GM21447 (cell line): ENCODE data around the gene CYFIP1.

Experiments
- ATAC-seq: cut with Tn5 transposase; IDR thresholded peaks from one replicate; pipeline ENCODE4 v1.9.1; 2021; ENCODE audit not compliant: unreplicated experiment

The CYFIP1 gene

GRCh38 chr15:22891426-22892210 is 88.5 kb downstream of the CYFIP1 start:
- ATAC-seq: no peak

GRCh38 chr15:22890296-22890695 is 89.9 kb downstream of the CYFIP1 start:
- ATAC-seq: no peak

GRCh38 chr15:22889146-22889818 is 90.9 kb downstream of the CYFIP1 start:
- ATAC-seq: no peak

- no peak for ATAC-seq
Observed at GRCh38 chr15:22888120-22888859, 91.9 kb downstream of the CYFIP1 start.

- no peak for ATAC-seq
Observed at GRCh38 chr15:22887157-22887951, 92.8 kb downstream of the CYFIP1 start.

GRCh38 chr15:22885120-22885519 is 95.0 kb downstream of the CYFIP1 start:
- no peak for ATAC-seq

GRCh38 chr15:22884344-22884743 is 95.8 kb downstream of the CYFIP1 start:
- ATAC-seq: no peak

DNA sequence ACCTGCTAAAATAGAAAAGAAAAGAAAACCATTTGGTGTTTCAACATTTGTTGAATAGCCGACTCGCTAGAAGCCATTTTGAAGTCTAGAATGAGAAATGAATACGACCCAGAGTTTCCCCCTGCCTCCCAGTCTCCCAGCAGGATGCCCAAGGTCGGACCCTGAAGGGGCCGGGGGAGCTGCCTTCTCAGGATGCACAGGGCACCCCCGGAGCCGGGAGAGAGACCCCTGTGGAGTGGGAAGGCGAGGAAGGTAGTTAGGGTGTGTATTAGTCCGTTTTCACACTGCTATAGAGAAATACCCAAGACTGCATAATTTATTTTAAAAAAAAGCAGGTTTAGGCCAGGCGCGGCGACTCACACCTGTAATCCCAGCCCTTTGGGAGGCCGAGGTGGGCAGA is 97.0 kb downstream of the CYFIP1 start:
- ATAC-seq: no peak

DNA sequence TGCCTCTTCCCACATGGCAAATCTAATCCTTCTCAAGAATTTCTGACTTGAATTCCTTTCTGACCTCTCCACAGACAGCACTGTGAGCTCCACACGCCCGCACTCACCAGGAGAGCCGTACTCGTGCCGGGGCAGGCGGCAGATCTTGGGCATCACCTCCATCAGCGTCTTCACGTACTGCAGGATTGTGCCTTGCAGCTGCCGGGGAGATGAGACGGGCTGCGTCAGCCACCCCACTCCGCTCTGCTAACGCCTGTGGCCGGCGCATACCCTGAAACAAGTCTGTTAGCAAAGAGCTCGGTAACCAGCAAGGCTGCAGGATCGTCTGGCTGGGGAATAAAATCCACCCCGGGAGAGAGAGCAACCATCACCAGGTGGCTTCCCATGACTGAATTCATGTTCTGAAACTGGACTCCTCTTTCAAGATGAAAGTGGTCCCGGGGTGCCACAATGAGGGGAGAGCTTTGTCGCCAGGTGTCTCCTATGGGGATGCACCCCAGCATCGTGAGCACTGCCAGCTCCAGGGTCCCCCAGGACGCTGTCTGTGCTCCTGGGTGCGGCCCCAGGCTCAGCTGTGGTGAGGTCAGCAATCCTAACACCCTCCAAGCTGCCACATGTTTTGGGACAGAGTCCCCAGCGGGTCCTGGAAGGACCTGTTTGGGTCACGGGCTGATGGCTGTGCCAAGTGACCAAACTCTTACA is 98.3 kb downstream of the CYFIP1 start:
- ATAC-seq: no peak

GRCh38 chr15:22880981-22881738 is 99.0 kb downstream of the CYFIP1 start:
- no peak for ATAC-seq

DNA sequence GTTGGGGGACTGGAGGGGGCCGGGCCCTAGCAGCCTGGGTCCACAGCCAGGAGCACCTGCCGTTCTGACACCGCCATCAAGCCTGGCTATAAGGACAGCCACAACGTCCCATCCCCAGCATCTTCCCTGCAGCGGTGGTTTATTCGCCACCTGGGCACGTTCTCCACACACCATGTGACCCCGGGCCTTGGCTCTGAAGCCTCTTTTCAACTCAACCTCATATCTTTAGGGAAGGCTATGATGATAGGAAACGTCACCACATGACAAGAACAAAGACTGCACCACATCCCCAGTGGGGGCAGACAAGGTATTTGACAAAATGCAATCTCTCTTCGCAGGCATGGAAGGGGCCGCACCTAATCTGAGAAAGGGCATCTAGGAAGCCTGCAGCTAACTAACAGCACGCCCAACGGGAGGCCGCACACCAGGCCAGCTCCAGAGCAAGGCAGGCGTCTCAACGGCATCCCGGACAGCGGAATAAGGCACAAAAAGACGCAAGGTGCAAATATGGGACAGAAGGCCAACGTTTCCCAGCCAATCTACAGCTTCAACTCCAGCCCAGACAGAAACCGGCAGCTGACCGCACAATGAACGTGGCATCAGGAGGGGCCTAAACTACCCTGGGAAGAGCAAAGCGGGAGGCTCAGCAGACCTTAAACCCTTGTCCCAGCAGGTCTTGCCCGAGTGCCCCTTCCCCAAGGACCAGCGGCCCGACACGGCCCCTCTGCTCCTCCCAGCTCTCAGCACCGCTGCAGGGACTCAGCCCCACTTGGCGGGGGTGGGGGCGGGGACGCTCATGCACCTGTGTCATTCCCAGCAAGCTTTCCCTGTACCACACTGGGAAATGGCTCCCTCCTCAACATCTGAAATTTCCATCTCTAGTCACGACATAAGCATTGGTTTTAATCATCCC is 99.8 kb downstream of the CYFIP1 start:
- no peak for ATAC-seq

DNA sequence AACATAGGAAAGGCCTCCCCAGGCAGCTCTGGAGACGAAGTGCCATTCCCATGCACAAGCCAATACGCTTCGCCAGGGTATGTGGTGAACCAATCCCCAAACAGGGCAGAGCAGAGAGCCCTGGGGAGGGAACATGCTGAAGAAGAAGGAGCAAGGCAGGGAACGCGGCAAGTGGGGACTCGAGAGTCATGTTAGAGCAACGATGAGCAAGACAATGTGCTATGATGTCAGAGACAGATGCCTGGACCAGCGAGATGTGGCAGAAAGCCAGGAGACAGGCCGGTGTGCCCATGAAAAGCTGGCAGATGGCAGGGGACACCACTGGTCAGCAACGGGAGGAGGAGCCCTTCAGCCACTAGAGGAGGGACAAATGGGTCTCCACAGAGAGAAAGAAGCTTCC is 102.1 kb downstream of the CYFIP1 start:
- no peak for ATAC-seq

- ATAC-seq: no peak
Observed at GRCh38 chr15:22877607-22878006, 102.6 kb downstream of the CYFIP1 start.

DNA sequence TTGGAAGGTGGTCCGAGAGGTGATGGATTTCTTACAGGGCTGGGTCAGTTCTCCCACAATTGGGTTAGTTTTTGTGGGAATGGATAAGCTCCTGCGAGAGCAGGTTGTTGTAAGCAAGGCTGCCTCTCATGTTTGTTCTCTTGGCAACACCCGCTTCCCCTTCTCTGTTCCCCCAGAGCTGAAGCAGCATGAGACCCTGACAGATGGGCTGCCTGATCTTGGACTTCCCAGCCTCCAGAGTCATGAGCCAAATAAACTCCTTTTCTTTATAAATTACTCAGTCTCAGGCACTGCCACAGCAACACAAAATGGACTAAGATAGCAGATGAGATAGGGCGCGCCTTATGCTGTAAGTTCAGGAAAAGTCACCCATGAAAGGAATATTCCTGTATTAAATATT is 103.1 kb downstream of the CYFIP1 start:
- no peak for ATAC-seq

DNA sequence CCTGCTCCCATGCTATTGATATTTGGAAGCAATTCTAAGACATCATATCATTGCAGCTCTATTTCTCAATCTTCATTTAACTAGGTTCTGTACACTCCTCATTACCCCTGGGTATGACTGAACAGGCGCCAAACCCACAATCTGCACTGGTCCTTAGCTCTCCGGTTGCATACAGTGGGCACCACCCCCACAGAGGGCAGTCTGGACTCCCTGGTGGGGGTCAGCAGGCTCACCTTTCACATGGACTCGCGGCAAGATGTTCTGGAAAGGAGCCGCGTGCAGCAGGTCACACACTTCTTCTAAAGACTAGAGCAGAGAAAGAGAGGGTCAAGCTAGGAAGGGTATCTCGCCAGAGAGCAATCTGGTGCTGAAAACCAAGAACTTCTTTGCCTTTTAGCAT is 105.2 kb downstream of the CYFIP1 start:
- ATAC-seq: no peak

DNA sequence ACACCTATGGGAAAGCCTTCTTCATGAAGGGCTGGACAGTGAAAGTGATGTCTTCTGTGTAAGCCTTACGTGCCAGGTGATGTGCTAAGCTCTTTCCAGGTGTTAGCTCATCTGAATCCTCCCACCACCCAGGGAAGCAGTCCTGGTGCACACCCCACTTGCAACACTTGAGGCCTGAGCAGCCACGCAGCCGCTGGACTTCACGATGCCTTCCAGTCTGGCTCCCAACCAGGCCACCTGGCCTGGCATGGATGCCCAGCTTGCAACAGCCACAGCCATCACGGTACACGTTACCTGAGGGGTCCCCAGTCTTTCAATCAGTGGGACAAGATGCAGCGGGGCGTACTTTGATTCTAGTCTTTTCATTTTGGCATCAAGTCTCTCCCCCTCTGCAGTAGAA is 105.9 kb downstream of the CYFIP1 start:
- ATAC-seq: no peak

DNA sequence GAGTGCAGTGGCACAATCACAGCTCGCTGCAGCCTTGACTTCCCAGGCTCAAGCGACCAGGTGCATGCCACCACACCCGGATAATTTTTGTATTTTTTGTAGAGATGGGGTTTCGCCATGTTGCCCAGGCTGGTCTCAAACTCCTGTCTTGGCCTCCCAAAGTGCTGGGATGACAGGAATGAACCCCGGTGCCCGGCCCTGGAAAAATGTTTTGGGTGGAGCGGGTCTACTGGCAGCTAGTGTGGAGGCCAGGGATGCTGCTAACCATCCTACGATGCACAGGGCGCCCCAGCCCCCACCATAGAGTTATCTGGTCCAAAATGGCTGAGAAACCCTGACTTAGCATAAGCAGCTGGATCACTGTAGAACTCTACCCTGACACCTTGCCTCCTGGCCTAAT is 106.3 kb downstream of the CYFIP1 start:
- no peak for ATAC-seq

- ATAC-seq: no peak
Observed at GRCh38 chr15:22872936-22873701, 107.0 kb downstream of the CYFIP1 start.
